Head of caudate nucleus (tissue), 42 donors: ENCODE results near the gene MIB1.

Source experiments
- DNase-seq, 42 donors: peaks; one replicate each; pipeline versions ENCODE4 v3.0.0 to v3.0.0-alpha.2; 2020 to 2021; ENCODE audit warnings: mixed read lengths in 7 of 42
- intact Hi-C: fragments of 100-400 bp; cut with DNase I; formaldehyde crosslinking; loops from one replicate; pipeline ENCODE4 v1.15.0; 2022

Gene MIB1

DNA sequence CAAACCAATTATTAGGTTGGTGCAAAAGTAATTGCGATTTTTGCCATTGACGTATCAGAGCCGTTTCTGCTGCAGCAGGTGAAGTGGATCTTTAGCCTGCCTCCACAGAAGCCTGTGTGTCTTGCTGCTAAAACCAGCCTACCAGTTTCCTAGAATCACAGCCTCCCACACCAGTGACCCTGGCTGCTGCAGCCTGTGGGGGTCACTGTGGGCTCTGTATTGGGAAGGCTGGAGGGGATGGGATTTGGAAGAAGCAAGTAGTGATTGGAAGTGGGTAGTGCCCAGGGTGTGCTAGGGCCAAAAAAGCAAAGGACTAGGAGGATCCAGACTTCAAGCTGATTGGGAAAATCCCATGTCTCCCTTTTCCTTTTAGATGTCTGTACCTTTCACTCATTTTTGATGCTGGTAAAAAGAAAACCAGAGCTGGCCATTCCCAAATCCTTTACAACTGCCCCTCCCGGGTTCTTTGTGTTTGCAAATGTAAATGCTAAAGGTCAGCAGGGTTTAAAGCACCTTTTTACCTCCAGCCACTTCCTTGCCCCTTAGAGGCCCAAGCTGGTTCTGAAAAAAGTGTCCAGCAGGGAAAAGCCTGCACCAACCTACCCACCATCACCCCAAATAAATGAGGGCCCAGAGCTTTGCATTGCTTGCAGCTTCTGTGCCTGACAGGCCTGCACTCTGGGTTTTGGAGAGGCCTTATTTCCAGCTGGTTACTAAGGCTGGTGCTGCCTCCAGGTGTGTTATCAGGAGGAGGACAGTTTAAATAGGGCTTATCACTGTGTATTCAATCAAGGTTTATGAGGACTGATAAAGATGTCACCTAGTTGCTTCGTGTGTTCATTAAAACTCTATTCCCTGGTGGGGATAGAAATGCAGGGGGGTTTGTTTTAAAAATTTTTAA lies 172.0 kb downstream of the MIB1 start:
- intact Hi-C loops = no loop called here
- DNase-seq = no peak

DNA sequence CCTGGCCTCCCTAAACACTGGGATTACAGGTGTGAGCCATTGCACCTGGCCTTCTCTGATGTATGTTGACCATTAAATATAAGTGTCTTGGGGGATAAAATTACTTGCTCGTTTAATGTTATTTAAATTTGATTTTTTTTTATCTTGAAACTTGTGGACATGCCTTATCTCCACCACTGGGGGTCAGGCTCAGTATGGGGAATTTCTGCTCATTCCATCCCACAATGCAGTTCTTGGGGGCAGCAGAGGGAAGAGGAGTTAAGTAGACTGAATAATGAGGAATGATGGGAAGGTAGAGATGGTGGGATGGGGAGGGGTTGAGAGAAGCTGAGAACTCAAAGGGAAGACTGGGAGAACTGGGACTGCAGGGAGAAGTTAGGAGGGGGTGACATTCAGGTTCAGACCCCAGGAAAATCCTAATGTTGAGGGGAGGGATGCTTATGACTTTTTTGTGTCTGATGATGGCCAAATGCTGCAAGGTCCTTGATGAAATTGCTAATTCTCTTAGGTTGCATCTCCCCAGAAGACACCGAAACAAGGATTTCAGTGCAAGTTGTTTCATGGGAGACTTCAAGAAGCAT lies 174.2 kb downstream of the MIB1 start:
- intact Hi-C loops = no loop called here
- no peak for DNase-seq

DNA sequence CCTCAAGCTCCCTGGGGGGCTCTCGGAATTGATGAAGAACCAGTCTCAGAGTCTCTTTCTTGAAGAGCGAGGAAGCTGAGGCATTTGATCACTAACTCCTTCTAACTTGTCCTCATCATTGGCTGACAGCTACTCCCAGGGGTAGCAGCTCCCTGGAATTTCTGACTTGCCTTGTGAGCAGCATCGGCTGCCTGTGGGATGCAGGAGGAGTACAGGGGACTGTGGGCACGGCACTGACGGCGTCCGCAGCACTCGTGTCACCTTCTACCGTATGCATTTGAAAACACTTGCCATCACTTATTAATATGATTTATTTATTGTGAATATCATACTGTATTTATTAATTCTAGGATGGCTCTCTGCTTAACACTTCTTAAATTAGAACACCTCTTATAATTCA lies 175.0 kb downstream of the MIB1 start:
- intact Hi-C loops = no loop called here
- DNase-seq = no peak

DNA sequence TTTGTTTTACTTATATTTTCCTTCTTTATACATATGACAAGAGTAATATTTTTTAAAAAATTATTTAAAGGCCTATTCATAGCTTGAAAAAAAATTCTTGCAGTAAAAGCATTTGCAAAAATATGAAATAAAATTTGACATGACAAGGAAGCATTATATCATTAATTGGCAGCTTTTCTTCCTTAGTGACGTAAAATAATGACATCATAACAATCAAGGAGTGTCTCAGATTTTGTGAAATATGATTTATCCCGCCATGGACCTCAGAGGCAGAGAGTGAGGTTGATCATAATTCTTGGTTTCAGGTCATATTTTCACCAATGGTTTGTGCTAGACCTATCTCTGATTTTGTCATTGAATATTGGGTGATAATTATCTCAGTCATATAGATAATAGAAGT lies 176.0 kb downstream of the MIB1 start:
- intact Hi-C loops = no loop called here
- no peak for DNase-seq

DNA sequence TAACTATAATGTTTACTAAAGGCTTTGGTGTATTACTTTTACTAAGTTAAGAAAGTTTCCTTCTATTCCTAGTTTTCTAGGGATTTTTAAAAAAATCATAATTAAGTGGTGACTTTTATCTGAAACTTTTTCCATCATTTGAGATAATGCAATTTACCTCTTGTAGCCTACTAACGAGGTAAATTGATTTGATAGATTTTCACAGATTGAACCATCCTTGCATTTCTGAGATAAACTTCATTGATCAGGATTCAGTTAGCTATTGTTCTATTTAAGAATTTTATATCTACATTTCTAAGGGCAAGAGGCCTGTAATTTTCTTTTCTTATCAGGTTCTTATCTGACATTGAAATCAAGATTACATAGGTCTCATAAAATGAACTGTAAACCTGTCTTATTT lies 178.1 kb downstream of the MIB1 start:
- intact Hi-C loops = no loop called here
- no peak for DNase-seq
